ENCODE measurements around the gene GAB1. TPM values are rescaled to one million over a fixed set of nuclear protein-coding genes. Genes with fewer than 3 reads are reported as not detected.
A peak's percentile ranks its signal among the peaks of the same experiment; 100 is the strongest.
"Not testable (repeated sequence)": the region's sequence is repeated elsewhere in the genome, so short reads cannot be mapped to it uniquely, and the experiment has no call there.

GAB1 gene
- polyA plus RNA-seq, 2 donors, result 7.8 to 10.0 TPM

GRCh38 chr4:143345356-143345755 is 8.7 kb downstream of the GAB1 start:
- no peak overlapping the region for H3K27ac ChIP-seq (ENCODE audit: low read depth in 2 of 2, low read length in 1 of 2)
- H3K27me3 ChIP-seq (ENCODE audit: control insufficient read depth in 1 of 2, insufficient read depth in 2 of 2, low read length in 2 of 2), result no peaks in the 10 kb centered on the region
- H3K9me3 ChIP-seq (ENCODE audit: control insufficient read depth in 2 of 2, insufficient read depth in 1 of 2, low read depth in 1 of 2, low read length in 1 of 2), result no peaks in the 10 kb centered on the region
- WGBS, 2 donors, result 72 to 73% methylated on average over 1 of the region's 1 CpG
- no peaks in the 10 kb centered on the region for H3K36me3 ChIP-seq (ENCODE audit: control insufficient read depth in 2 of 2, insufficient read depth in 2 of 2, low read length in 1 of 2)
- no peak overlapping the region for H3K4me3 ChIP-seq (ENCODE audit: low read depth in 1 of 2, low read length in 2 of 2)
- peaks cover 4 to 5% of the 10 kb centered on the region in 2 donors for H3K4me1 ChIP-seq (ENCODE audit: control insufficient read depth in 2 of 2, insufficient read depth in 2 of 2, low read length in 1 of 2)

GRCh38 chr4:143346206-143346605 is 9.5 kb downstream of the GAB1 start:
- Histone ChIP-seq H3K27ac (ENCODE audit: low read depth in 2 of 2, low read length in 1 of 2) (peak overlapping the region; percentile 76 to 78), H3K36me3 (ENCODE audit: control insufficient read depth in 2 of 2, insufficient read depth in 2 of 2, low read length in 1 of 2) (no peaks in the 10 kb centered on the region), H3K27me3 (ENCODE audit: control insufficient read depth in 1 of 2, insufficient read depth in 2 of 2, low read length in 2 of 2) (no peaks in the 10 kb centered on the region), H3K4me3 (ENCODE audit: low read depth in 1 of 2, low read length in 2 of 2) (no peak overlapping the region), H3K4me1 (ENCODE audit: control insufficient read depth in 2 of 2, insufficient read depth in 2 of 2, low read length in 1 of 2) (peaks cover 5 to 6% of the 10 kb centered on the region in 2 donors), H3K9me3 (ENCODE audit: control insufficient read depth in 2 of 2, insufficient read depth in 1 of 2, low read depth in 1 of 2, low read length in 1 of 2) (no peaks in the 10 kb centered on the region)
- 50 to 56% methylated on average over 2 of the region's 2 CpGs for WGBS, 2 donors

GRCh38 chr4:143347484-143348111 is 10.9 kb downstream of the GAB1 start:
- no peaks in the 10 kb centered on the region for H3K9me3 ChIP-seq (ENCODE audit: control insufficient read depth in 2 of 2, insufficient read depth in 1 of 2, low read depth in 1 of 2, low read length in 1 of 2)
- no peaks in the 10 kb centered on the region for H3K27me3 ChIP-seq (ENCODE audit: control insufficient read depth in 1 of 2, insufficient read depth in 2 of 2, low read length in 2 of 2)
- H3K36me3 ChIP-seq (ENCODE audit: control insufficient read depth in 2 of 2, insufficient read depth in 2 of 2, low read length in 1 of 2), result no peaks in the 10 kb centered on the region
- peaks cover 2 to 8% of the 10 kb centered on the region in 2 donors for H3K4me1 ChIP-seq (ENCODE audit: control insufficient read depth in 2 of 2, insufficient read depth in 2 of 2, low read length in 1 of 2)
- 80 to 84% methylated on average over 2 of the region's 2 CpGs for WGBS, 2 donors
- no peak overlapping the region for H3K4me3 ChIP-seq (ENCODE audit: low read depth in 1 of 2, low read length in 2 of 2)
- peak overlapping the region in 1 of 2 donors; percentile 52 for H3K27ac ChIP-seq (ENCODE audit: low read depth in 2 of 2, low read length in 1 of 2)

- H3K27me3 ChIP-seq (ENCODE audit: control insufficient read depth in 1 of 2, insufficient read depth in 2 of 2, low read length in 2 of 2), result no peaks in the 10 kb centered on the region
- H3K27ac ChIP-seq (ENCODE audit: low read depth in 2 of 2, low read length in 1 of 2), result no peak overlapping the region
- WGBS, 2 donors, result 77 to 83% methylated on average over 7 of the region's 7 CpGs
- H3K4me1 ChIP-seq (ENCODE audit: control insufficient read depth in 2 of 2, insufficient read depth in 2 of 2, low read length in 1 of 2), result peaks cover 2 to 8% of the 10 kb centered on the region in 2 donors
- no peak overlapping the region for H3K4me3 ChIP-seq (ENCODE audit: low read depth in 1 of 2, low read length in 2 of 2)
- no peaks in the 10 kb centered on the region for H3K9me3 ChIP-seq (ENCODE audit: control insufficient read depth in 2 of 2, insufficient read depth in 1 of 2, low read depth in 1 of 2, low read length in 1 of 2)
- no peaks in the 10 kb centered on the region for H3K36me3 ChIP-seq (ENCODE audit: control insufficient read depth in 2 of 2, insufficient read depth in 2 of 2, low read length in 1 of 2)
Observed at GRCh38 chr4:143348233-143349077, 11.8 kb downstream of the GAB1 start.

GRCh38 chr4:143349858-143350527 is 13.3 kb downstream of the GAB1 start:
- H3K4me3 ChIP-seq (ENCODE audit: low read depth in 1 of 2, low read length in 2 of 2); H3K27me3 ChIP-seq (ENCODE audit: control insufficient read depth in 1 of 2, insufficient read depth in 2 of 2, low read length in 2 of 2); H3K27ac ChIP-seq (ENCODE audit: low read depth in 2 of 2, low read length in 1 of 2); H3K9me3 ChIP-seq (ENCODE audit: control insufficient read depth in 2 of 2, insufficient read depth in 1 of 2, low read depth in 1 of 2, low read length in 1 of 2); H3K36me3 ChIP-seq (ENCODE audit: control insufficient read depth in 2 of 2, insufficient read depth in 2 of 2, low read length in 1 of 2); H3K4me1 ChIP-seq (ENCODE audit: control insufficient read depth in 2 of 2, insufficient read depth in 2 of 2, low read length in 1 of 2): not testable (repeated sequence)
- 94 to 97% methylated on average over 25 of the region's 25 CpGs for WGBS, 2 donors

DNA sequence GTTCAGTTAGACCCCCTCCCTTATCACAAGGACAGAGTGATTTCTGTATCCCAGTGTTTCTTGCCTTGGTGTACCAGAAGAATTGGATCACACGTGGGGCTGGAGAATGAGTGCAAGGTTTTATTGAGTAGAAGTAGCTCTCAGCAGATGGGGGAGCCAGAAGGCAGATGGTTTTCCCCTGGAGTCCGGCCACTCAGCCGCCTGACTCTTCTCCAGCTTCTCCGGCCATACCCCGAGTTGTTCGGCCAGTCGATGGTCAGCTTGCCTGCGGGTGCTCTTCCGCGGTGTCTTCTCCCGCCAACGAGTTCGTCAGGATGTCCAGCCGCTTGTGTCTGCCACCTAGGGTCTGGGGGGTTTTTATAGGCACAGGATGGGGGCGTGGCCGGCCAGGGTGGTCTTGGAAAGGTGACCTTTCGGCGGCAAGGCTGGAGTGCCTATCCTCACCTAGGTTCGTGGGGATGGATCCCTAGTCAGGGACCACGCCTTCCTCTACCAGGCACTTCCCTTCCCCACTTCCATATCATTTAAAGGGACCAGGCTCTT is 14.5 kb downstream of the GAB1 start:
- H3K27me3 ChIP-seq (ENCODE audit: control insufficient read depth in 1 of 2, insufficient read depth in 2 of 2, low read length in 2 of 2), result no peaks in the 10 kb centered on the region
- H3K36me3 ChIP-seq (ENCODE audit: control insufficient read depth in 2 of 2, insufficient read depth in 2 of 2, low read length in 1 of 2), result no peaks in the 10 kb centered on the region
- peaks cover 2 to 8% of the 10 kb centered on the region in 2 donors for H3K4me1 ChIP-seq (ENCODE audit: control insufficient read depth in 2 of 2, insufficient read depth in 2 of 2, low read length in 1 of 2)
- H3K4me3 ChIP-seq (ENCODE audit: low read depth in 1 of 2, low read length in 2 of 2), result no peak overlapping the region
- H3K27ac ChIP-seq (ENCODE audit: low read depth in 2 of 2, low read length in 1 of 2), result peak overlapping the region; percentile 26 to 55
- 89 to 90% methylated on average over 20 of the region's 20 CpGs for WGBS, 2 donors
- H3K9me3 ChIP-seq (ENCODE audit: control insufficient read depth in 2 of 2, insufficient read depth in 1 of 2, low read depth in 1 of 2, low read length in 1 of 2), result no peaks in the 10 kb centered on the region

DNA sequence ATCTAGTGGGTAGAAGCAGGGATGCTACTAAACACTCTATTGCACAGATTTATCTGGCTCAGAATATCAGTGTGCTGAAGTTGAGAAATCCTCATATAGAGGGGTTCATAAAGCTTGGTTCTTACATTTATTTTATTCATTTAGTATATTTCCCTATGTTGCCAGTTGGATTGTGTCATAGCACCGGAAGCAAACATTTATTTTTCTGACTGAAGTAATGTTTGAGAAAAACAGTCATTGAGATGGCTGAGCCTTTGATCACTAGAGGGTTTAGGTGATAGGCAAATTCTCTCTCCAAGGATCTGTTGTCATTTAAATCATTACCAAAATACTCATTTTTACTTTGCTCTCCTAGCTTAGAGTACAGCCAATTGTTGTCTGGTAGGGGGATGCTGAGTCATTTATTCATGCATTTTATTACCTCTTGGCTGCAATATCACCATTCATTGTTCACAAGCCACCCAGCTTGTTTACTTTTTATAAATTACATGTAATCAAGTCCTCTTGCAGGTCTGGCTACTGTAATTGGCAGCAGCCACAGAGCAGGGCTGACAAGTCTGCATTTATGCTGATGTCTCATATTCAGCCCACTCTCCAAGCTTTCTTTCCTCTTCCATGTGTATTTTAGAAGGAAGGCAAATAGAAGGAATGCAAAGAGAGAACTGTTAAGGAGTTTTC is 15.2 kb downstream of the GAB1 start:
- WGBS, 2 donors, result 25 to 34% methylated on average over 1 of the region's 1 CpG
- H3K27me3 ChIP-seq (ENCODE audit: control insufficient read depth in 1 of 2, insufficient read depth in 2 of 2, low read length in 2 of 2), result no peaks in the 10 kb centered on the region
- peak overlapping the region in 1 of 2 donors; percentile 64 for H3K27ac ChIP-seq (ENCODE audit: low read depth in 2 of 2, low read length in 1 of 2)
- H3K4me3 ChIP-seq (ENCODE audit: low read depth in 1 of 2, low read length in 2 of 2), result no peak overlapping the region
- no peaks in the 10 kb centered on the region for H3K36me3 ChIP-seq (ENCODE audit: control insufficient read depth in 2 of 2, insufficient read depth in 2 of 2, low read length in 1 of 2)
- peaks cover 2 to 8% of the 10 kb centered on the region in 2 donors for H3K4me1 ChIP-seq (ENCODE audit: control insufficient read depth in 2 of 2, insufficient read depth in 2 of 2, low read length in 1 of 2)
- no peaks in the 10 kb centered on the region for H3K9me3 ChIP-seq (ENCODE audit: control insufficient read depth in 2 of 2, insufficient read depth in 1 of 2, low read depth in 1 of 2, low read length in 1 of 2)

GRCh38 chr4:143352720-143353119 is 16.0 kb downstream of the GAB1 start:
- Histone ChIP-seq H3K27me3 (ENCODE audit: control insufficient read depth in 1 of 2, insufficient read depth in 2 of 2, low read length in 2 of 2) (no peaks in the 10 kb centered on the region), H3K36me3 (ENCODE audit: control insufficient read depth in 2 of 2, insufficient read depth in 2 of 2, low read length in 1 of 2) (no peaks in the 10 kb centered on the region), H3K27ac (ENCODE audit: low read depth in 2 of 2, low read length in 1 of 2) (no peak overlapping the region), H3K4me1 (ENCODE audit: control insufficient read depth in 2 of 2, insufficient read depth in 2 of 2, low read length in 1 of 2) (peaks cover 2 to 6% of the 10 kb centered on the region in 2 donors), H3K4me3 (ENCODE audit: low read depth in 1 of 2, low read length in 2 of 2) (no peak overlapping the region), H3K9me3 (ENCODE audit: control insufficient read depth in 2 of 2, insufficient read depth in 1 of 2, low read depth in 1 of 2, low read length in 1 of 2) (no peaks in the 10 kb centered on the region)
- WGBS, 2 donors, result 26 to 27% methylated on average over 3 of the region's 3 CpGs

DNA sequence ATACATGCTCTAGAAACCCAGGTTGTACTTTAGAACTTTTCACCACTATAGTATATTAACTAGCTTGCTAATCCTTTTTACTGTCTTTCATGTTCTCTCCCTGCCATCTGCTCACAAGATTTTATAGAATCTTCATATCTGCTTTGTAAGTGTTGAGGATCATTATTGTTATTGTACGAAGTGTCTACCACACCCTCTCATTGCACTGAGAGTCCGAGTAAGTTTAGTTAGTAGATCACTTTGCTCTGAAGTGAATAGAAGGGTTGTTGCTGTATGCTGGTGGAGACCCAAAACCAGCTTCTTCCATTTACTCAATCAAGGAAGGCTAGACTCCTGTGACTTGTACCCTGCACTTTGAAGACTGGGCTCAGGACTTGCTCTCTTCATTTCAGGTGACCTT is 17.1 kb downstream of the GAB1 start:
- peaks cover 2 to 6% of the 10 kb centered on the region in 2 donors for H3K4me1 ChIP-seq (ENCODE audit: control insufficient read depth in 2 of 2, insufficient read depth in 2 of 2, low read length in 1 of 2)
- no peaks in the 10 kb centered on the region for H3K27me3 ChIP-seq (ENCODE audit: control insufficient read depth in 1 of 2, insufficient read depth in 2 of 2, low read length in 2 of 2)
- no peaks in the 10 kb centered on the region for H3K9me3 ChIP-seq (ENCODE audit: control insufficient read depth in 2 of 2, insufficient read depth in 1 of 2, low read depth in 1 of 2, low read length in 1 of 2)
- H3K36me3 ChIP-seq (ENCODE audit: control insufficient read depth in 2 of 2, insufficient read depth in 2 of 2, low read length in 1 of 2), result no peaks in the 10 kb centered on the region
- H3K27ac ChIP-seq (ENCODE audit: low read depth in 2 of 2, low read length in 1 of 2), result peak overlapping the region in 1 of 2 donors; percentile 55
- 61 to 66% methylated on average over 2 of the region's 2 CpGs for WGBS, 2 donors
- H3K4me3 ChIP-seq (ENCODE audit: low read depth in 1 of 2, low read length in 2 of 2), result peak overlapping the region in 1 of 2 donors; percentile 45

Measured in esophagus (tissue), 2 donors.